Keratinocyte (primary cell): Measurements from ENCODE around the gene IFT122. TPM values are rescaled to one million over a fixed set of nuclear protein-coding genes. Genes with fewer than 3 reads are reported as not detected.

Experiments used
- DNase-seq: peaks from one replicate; pipeline ENCODE4 v3.0.0-alpha.2; 2011; ENCODE audit warnings: low read depth, missing footprints, low spot score
- FAIRE-seq: peaks from 2 replicates; lab custom pipeline; 2011; peaks lifted over from hg19 to GRCh38; lab: Jason Lieb, UNC
- H2AFZ ChIP-seq: 2 replicates; pipeline ENCODE4 v1.6.0; 2012; ENCODE audit warnings: low read length, control low read depth, inconsistent platforms; ENCODE audit not compliant: control insufficient read depth
- H3K27ac ChIP-seq: 2 replicates; pipeline ENCODE4 v1.5.1; 2011; ENCODE audit warnings: low read length; ENCODE audit not compliant: control insufficient read depth, insufficient read depth
- H3K27me3 ChIP-seq: 3 replicates; pipeline ENCODE4 v1.6.0; 2011; ENCODE audit warnings: low read length; ENCODE audit not compliant: control insufficient read depth, insufficient read depth; ENCODE audit errors: extremely low read depth
- H3K36me3 ChIP-seq, 2 experiments: 2 replicates in 1 of 2; 3 replicates in 1 of 2; pipeline ENCODE4 v1.5.1; 2011; ENCODE audit warnings: low read length in 2 of 2, mild to moderate bottlenecking in 1 of 2; ENCODE audit not compliant: control insufficient read depth in 2 of 2, insufficient read depth in 2 of 2; ENCODE audit errors: extremely low read depth in 1 of 2
- H3K4me1 ChIP-seq: 3 replicates; pipeline ENCODE4 v1.5.1; 2011; ENCODE audit warnings: low read length; ENCODE audit not compliant: control insufficient read depth, insufficient read depth; ENCODE audit errors: extremely low read depth
- H3K4me2 ChIP-seq: 3 replicates; pipeline ENCODE4 v1.6.0; 2011; ENCODE audit warnings: low read depth, low read length; ENCODE audit not compliant: control insufficient read depth, insufficient read depth; ENCODE audit errors: extremely low read depth
- H3K4me3 ChIP-seq, 3 experiments: fragments of 200-600 bp in 1 of 3; sonication (generic) in 1 of 3; 2 replicates in 2 of 3; 3 replicates in 1 of 3; pipeline ENCODE4 v1.5.1; 2011 to 2016; ENCODE audit warnings: low read length in 3 of 3, mild to moderate bottlenecking in 3 of 3, control low read depth in 2 of 3, inconsistent platforms in 1 of 3, low read depth in 1 of 3, mixed read lengths in 1 of 3, mixed run types in 1 of 3, moderate library complexity in 1 of 3; ENCODE audit not compliant: control insufficient read depth in 2 of 3, insufficient read depth in 2 of 3; ENCODE audit errors: extremely low read depth in 1 of 3
- H3K79me2 ChIP-seq: 2 replicates; pipeline ENCODE4 v1.6.0; 2012; ENCODE audit warnings: low read length; ENCODE audit not compliant: control insufficient read depth, insufficient read depth
- H3K9ac ChIP-seq: 3 replicates; pipeline ENCODE4 v1.6.0; 2011; ENCODE audit warnings: low read length; ENCODE audit not compliant: control insufficient read depth, insufficient read depth; ENCODE audit errors: extremely low read depth
- H3K9me1 ChIP-seq: 3 replicates; pipeline ENCODE4 v1.6.0; 2011; ENCODE audit warnings: low read length; ENCODE audit not compliant: control insufficient read depth, insufficient read depth; ENCODE audit errors: extremely low read depth
- H3K9me3 ChIP-seq: 2 replicates; pipeline ENCODE4 v1.5.1; 2012; ENCODE audit warnings: low read depth, low read length; ENCODE audit not compliant: control insufficient read depth
- H4K20me1 ChIP-seq: 3 replicates; pipeline ENCODE4 v1.6.0; 2011; ENCODE audit warnings: low read length; ENCODE audit not compliant: control insufficient read depth, insufficient read depth; ENCODE audit errors: extremely low read depth
- CTCF ChIP-seq, 3 experiments: IDR thresholded peaks in 1 of 3; conservative IDR thresholded peaks in 1 of 3; optimal IDR thresholded peaks in 1 of 3; 2 replicates in 2 of 3; 3 replicates in 1 of 3; pipeline versions ENCODE3 to v1.5.1; 2011; ENCODE audit warnings: low read length in 3 of 3, mild to moderate bottlenecking in 3 of 3, moderate library complexity in 2 of 3, control low read depth in 1 of 3, inconsistent platforms in 1 of 3; ENCODE audit not compliant: insufficient read depth in 2 of 3; ENCODE audit errors: extremely low read depth in 1 of 3
- EZH2 ChIP-seq: IDR thresholded peaks from one replicate; pipeline ENCODE4 v1.6.1; 2012; ENCODE audit warnings: inconsistent platforms, mild to moderate bottlenecking, low read length, moderate library complexity
- dilution Hi-C: fragments of 300-500 bp; cut with MboI; formaldehyde crosslinking; loops from one replicate; pipeline ENCODE4 v1.7.0; 2020; ENCODE audit warnings: low sequenced_read_pairs; ENCODE audit not compliant: extremely low pct_ligation_motif_present
- polyA plus RNA-seq, 5 experiments: library from polyadenylated mRNA; depleted of rRNA in 3 of 5; stranded (reverse) in 3 of 5; stranded (forward) in 1 of 5; unstranded in 1 of 5; fragments of >200 nt; gene quantifications; 1 replicate in 1 of 5; 2 replicates in 3 of 5; 3 replicates in 1 of 5; pipeline versions ENCODE4 v1.2.1 to v1.2.3, GENCODE V29; 2011 to 2012; ENCODE audit warnings: missing spikeins in 2 of 5, low read depth in 1 of 5, low replicate concordance in 1 of 5

IFT122 gene
- polyA plus RNA-seq, 1 donor (not counting 4 experiments of a cell fraction or from before 2014, with no cell fraction given): 7.1 TPM

- H3K4me1 ChIP-seq: no peaks in the 10 kb centered on the region
- no peak overlapping the region for H3K4me2 ChIP-seq
- H2AFZ ChIP-seq: no peak overlapping the region
- H3K27me3 ChIP-seq: no peaks in the 10 kb centered on the region
- H3K36me3 ChIP-seq: no peaks in the 10 kb centered on the region
- H3K27ac ChIP-seq: no peak overlapping the region
- no peak for FAIRE-seq
- H3K9ac ChIP-seq: no peak overlapping the region
- no peak for TF ChIP-seq CTCF (optimal IDR thresholded peaks at IDR 0.05 in 1 of 3, IDR thresholded peaks at IDR 0.05 in 1 of 3, conservative IDR thresholded peaks at IDR 0.05 in 1 of 3; ENCODE audit: extremely low read depth in 1 of 3, insufficient read depth in 2 of 3, low read length in 3 of 3)
- TF ChIP-seq EZH2: no peak
- no peaks in the 10 kb centered on the region for H3K9me3 ChIP-seq
- dilution Hi-C loops: no loop called here
- H4K20me1 ChIP-seq: no peaks in the 10 kb centered on the region
- no peak overlapping the region for H3K4me3 ChIP-seq
- no peak for DNase-seq
- no peaks in the 10 kb centered on the region for H3K79me2 ChIP-seq
- peaks cover 2% of the 10 kb centered on the region for H3K9me1 ChIP-seq
Measured at GRCh38 chr3:129470861-129471260, 30.8 kb downstream of the IFT122 start.

GRCh38 chr3:129473067-129473768, 33.2 kb downstream of the IFT122 start:
- DNase-seq (no peak), FAIRE-seq (no peak)
- peaks cover 2% of the 10 kb centered on the region for H3K9me1 ChIP-seq
- H3K4me1 ChIP-seq: no peaks in the 10 kb centered on the region
- no peak overlapping the region for H2AFZ ChIP-seq
- no peak overlapping the region for H3K27ac ChIP-seq
- H3K9ac ChIP-seq: no peak overlapping the region
- TF ChIP-seq EZH2: no peak
- no peak for TF ChIP-seq CTCF (optimal IDR thresholded peaks at IDR 0.05 in 1 of 3, IDR thresholded peaks at IDR 0.05 in 1 of 3, conservative IDR thresholded peaks at IDR 0.05 in 1 of 3; ENCODE audit: extremely low read depth in 1 of 3, insufficient read depth in 2 of 3, low read length in 3 of 3)
- peaks cover 0 to 9% of the 10 kb centered on the region in 2 experiments for H3K36me3 ChIP-seq
- no peaks in the 10 kb centered on the region for H3K9me3 ChIP-seq
- no peaks in the 10 kb centered on the region for H3K79me2 ChIP-seq
- dilution Hi-C loops: no loop called here
- no peaks in the 10 kb centered on the region for H4K20me1 ChIP-seq
- no peak overlapping the region for H3K4me3 ChIP-seq
- no peaks in the 10 kb centered on the region for H3K27me3 ChIP-seq
- H3K4me2 ChIP-seq: no peak overlapping the region
